ENCODE data around the gene DPY30.

- no peak for TF ChIP-seq EZH2 (IDR thresholded peaks at IDR 0.05; ENCODE audit: borderline replicate concordance, low read length)
- TF ChIP-seq CTCF (IDR thresholded peaks at IDR 0.05; ENCODE audit: low read length) = no peak
These were observed 42.9 kb downstream of the DPY30 start for GRCh38 chr2:31996571-31997150.
